Right ventricle myocardium inferior (tissue), 1 donor: ENCODE measurements around the gene WNT8B. TPM values are rescaled to one million over a fixed set of nuclear protein-coding genes. Genes with fewer than 3 reads are reported as not detected.

Source experiments
- total RNA-seq: library from RNA; stranded (reverse); fragmentation: NEBNext Ultra II Directional; extraction: Animal tissue kit (Norgen Biotek cat#: 25700); gene quantifications from one replicate; pipeline ENCODE4 v1.2.1, GENCODE V29; 2021
- donor health status: DM: no; HTN: yes; CAD: no; lungs with severe emphysema.

Gene WNT8B
- total RNA-seq, 1 donor from 2014 or later: not detected

Other genes with a start within 250 kb of the WNT8B start
- 10.0 TPM for gene CHUK, start 233.4 kb upstream of the WNT8B start, total RNA-seq
- gene CWF19L1, start 195.4 kb upstream of the WNT8B start, total RNA-seq: 12.9 TPM
- gene BLOC1S2, start 176.3 kb upstream of the WNT8B start, total RNA-seq: 20.9 TPM
- gene PKD2L1, start 132.8 kb upstream of the WNT8B start, total RNA-seq: not detected
- gene SCD, start 115.8 kb upstream of the WNT8B start, total RNA-seq: 53.6 TPM
- gene SEC31B, start 56.9 kb downstream of the WNT8B start, total RNA-seq: 8.2 TPM
- 444 TPM for gene NDUFB8, start 66.9 kb downstream of the WNT8B start, total RNA-seq
- 44.5 TPM for gene HIF1AN, start 72.9 kb downstream of the WNT8B start, total RNA-seq